AG04450 (cell line): ENCODE results near the gene TEX26. TPM values are rescaled to one million over a fixed set of nuclear protein-coding genes. Genes with fewer than 3 reads are reported as not detected.

Source experiments
- CTCF ChIA-PET: fragments of 300-600, 350-600 bp; formaldehyde crosslinking; extraction: SDS; loops from one replicate; lab custom pipeline; 2022; ENCODE audit warnings: antibody characterized with exemption, inconsistent platforms; lab: Charles Lee
- POLR2A ChIA-PET: fragments of 350-600 bp; formaldehyde crosslinking; extraction: SDS; loops from one replicate; lab custom pipeline; 2021; ENCODE audit warnings: antibody characterized with exemption, inconsistent platforms; lab: Yijun Ruan, JAX
- DNase-seq: peaks from one replicate; pipeline ENCODE4 v3.0.0-alpha.2; 2011; ENCODE audit warnings: low read depth, low spot score
- H3K27ac ChIP-seq: one replicate; pipeline ENCODE4 v1.5.1; 2012; ENCODE audit warnings: low read depth, low read length, control low read depth
- H3K27me3 ChIP-seq: one replicate; pipeline ENCODE4 v1.6.0; 2012; ENCODE audit warnings: low read length; ENCODE audit not compliant: control insufficient read depth, insufficient read depth
- H3K4me3 ChIP-seq: 2 replicates; pipeline ENCODE4 v1.5.1; 2011; ENCODE audit warnings: mild to moderate bottlenecking, low read depth, low read length, control low read depth
- H3K9me3 ChIP-seq: 2 replicates; pipeline ENCODE4 v1.5.1; 2012; ENCODE audit warnings: low read length; ENCODE audit not compliant: control insufficient read depth, insufficient read depth
- CTCF ChIP-seq: IDR thresholded peaks from 2 replicates; pipeline ENCODE4 v1.5.1; 2011; ENCODE audit warnings: low read depth, low read length, control low read depth, inconsistent platforms
- polyA plus RNA-seq: library from polyadenylated mRNA; depleted of rRNA; stranded (reverse); fragments of >200 nt; gene quantifications from 2 replicates; pipeline ENCODE4 v1.2.3, GENCODE V29; 2011

The TEX26 gene
- polyA plus RNA-seq, 1 experiment = 0.09 TPM

GRCh38 chr13:30991184-30991583, 58.7 kb downstream of the TEX26 start:
- CTCF ChIA-PET = no interaction called here
- peaks cover 2% of the 10 kb centered on the region; the same call in 1 of the 2 replicates for H3K9me3 ChIP-seq
- DNase-seq = no peak
- POLR2A ChIA-PET = no interaction called here
- H3K27ac ChIP-seq = no peak overlapping the region
- TF ChIP-seq CTCF = no peak
- no peak overlapping the region for H3K4me3 ChIP-seq
- peaks cover 3% of the 10 kb centered on the region for H3K27me3 ChIP-seq

- Histone ChIP-seq H3K4me3 (no peak overlapping the region), H3K27ac (no peak overlapping the region), H3K9me3 (peaks cover 5% of the 10 kb centered on the region; the same call in 1 of the 2 replicates), H3K27me3 (peaks cover 3% of the 10 kb centered on the region)
- ChIA-PET CTCF (interaction anchor here (0.6 kb wide), 1 partner anchor 13 kb away, joined by 3 read pairs; no protein-coding TSS in a partner anchor), POLR2A (no interaction called here)
- DNase-seq = no peak
- no peak for TF ChIP-seq CTCF
These were observed 59.5 kb downstream of the TEX26 start for GRCh38 chr13:30991922-30992321.

- Histone ChIP-seq H3K27ac (no peak overlapping the region), H3K9me3 (peaks cover 5% of the 10 kb centered on the region; the same call in 1 of the 2 replicates), H3K27me3 (peaks cover 6% of the 10 kb centered on the region), H3K4me3 (no peak overlapping the region)
- TF ChIP-seq CTCF = no peak
- CTCF ChIA-PET = interaction anchor here (0.9 kb wide), 1 partner anchor 130 kb away, joined by 3 read pairs; no protein-coding TSS in a partner anchor
- no peak for DNase-seq
- POLR2A ChIA-PET = interaction anchor here (0.6 kb wide), 1 partner anchor 277 kb away, joined by 3 read pairs; no protein-coding TSS in a partner anchor
These were observed 62.9 kb downstream of the TEX26 start for GRCh38 chr13:30995331-30995730.

- peaks cover 5% of the 10 kb centered on the region; the same call in 1 of the 2 replicates for H3K9me3 ChIP-seq
- no peak overlapping the region for H3K4me3 ChIP-seq
- ChIA-PET CTCF (interaction anchor here (0.8 to 1.4 kb wide), 2 partner anchors 17 to 47 kb away, joined by 3 to 4 read pairs; no protein-coding TSS in a partner anchor), POLR2A (no interaction called here)
- no peak overlapping the region for H3K27ac ChIP-seq
- H3K27me3 ChIP-seq = peaks cover 13% of the 10 kb centered on the region
- no peak for TF ChIP-seq CTCF
- no peak for DNase-seq
These were observed 65.2 kb downstream of the TEX26 start for GRCh38 chr13:30997697-30998096.
